LNCAP (cell line): ENCODE data around the gene MFAP1.

Experiments
- CTCF ChIP-seq: fragments of 450-650 bp; IDR thresholded peaks from 2 replicates; pipeline ENCODE4 v1.5.1; 2017; ENCODE audit warnings: mild to moderate bottlenecking

The MFAP1 gene

GRCh38 chr15:43771816-43772215, 52.7 kb downstream of the MFAP1 start:
- TF ChIP-seq CTCF = no peak

DNA sequence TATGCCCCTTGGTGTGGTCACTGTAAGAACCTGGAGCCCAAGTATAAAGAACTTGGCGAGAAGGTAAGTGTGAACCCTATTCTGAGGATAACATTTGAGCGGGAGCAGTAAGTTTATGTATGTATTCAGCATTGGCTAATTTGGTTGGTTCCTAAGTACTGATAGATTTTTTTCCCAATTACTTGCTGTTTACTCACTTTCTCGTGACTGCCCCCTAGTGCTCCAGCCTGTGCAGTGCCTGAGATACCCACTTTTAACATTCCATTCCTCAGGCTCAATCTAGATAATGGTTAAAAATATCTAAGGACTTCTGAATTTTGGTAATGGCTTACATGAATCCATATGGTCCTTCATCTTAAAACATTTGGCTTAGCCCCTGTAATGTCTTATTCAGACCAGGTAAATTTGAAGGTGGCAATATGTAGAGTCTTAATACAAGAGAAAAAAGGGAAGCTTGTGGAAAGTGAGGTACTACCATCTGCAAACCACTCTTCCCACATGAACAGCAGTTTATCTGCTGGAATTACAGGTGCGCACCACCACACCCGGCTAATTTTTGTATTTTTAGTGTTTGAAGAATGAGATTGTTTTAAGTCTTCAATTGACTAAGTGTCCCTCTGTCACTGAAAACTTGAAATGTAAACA, 54.8 kb downstream of the MFAP1 start:
- TF ChIP-seq CTCF = peak; percentile 93

DNA sequence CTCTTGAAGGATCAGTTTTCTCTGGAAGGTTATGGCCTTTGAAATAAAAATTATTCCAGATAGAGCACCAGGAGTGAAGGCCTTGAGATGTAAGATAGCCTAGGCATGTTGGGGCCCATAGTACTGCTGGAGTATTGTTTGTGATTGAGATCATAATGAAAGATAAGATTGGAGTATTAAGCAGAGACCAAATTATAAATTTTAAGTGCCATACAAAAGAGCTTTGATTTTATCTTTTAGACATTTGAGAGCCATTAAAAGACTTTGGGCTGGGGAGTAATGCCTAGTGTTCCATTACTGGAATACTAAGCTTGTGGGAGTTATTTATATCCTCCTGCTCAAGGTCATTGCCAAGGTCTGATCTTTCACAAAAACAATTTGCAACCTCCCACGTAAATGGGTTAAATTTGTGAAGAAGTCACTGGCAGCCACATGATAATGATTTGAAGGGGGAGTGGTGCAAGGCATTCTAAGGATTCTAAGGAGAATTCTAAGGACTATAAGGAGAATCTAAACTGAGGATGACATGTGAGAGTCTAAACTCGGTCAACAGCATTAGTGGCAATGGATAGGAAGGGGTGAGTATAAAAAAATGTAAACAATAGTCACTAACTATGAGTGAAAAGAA, 60.6 kb downstream of the MFAP1 start:
- no peak for TF ChIP-seq CTCF

DNA sequence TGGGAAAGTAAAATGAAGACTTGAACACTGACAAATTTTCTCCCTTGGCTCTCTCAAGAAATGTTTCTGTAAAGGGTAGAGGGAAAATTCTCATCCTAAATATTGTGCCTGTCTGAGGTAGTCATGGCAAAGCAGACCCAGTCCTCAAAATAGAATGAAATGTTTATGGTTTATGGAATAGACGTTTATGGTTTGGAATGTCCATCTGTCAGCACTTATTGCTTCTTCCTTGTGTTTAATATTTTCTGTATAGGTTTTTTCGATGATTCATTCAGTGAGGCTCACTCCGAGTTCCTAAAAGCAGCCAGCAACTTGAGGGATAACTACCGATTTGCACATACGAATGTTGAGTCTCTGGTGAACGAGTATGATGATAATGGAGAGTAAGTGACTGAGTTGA, 61.7 kb downstream of the MFAP1 start:
- no peak for TF ChIP-seq CTCF
